ENCODE data around the gene THSD7A.

THSD7A gene

GRCh38 chr7:11702938-11703337, 129.1 kb downstream of the THSD7A start:
- DNase-seq: no peak

- no peak for DNase-seq
Measured at GRCh38 chr7:11701829-11702560, 130.0 kb downstream of the THSD7A start.

GRCh38 chr7:11699666-11700065, 132.3 kb downstream of the THSD7A start:
- DNase-seq: no peak

GRCh38 chr7:11698384-11698871, 133.6 kb downstream of the THSD7A start:
- no peak for DNase-seq

- DNase-seq: no peak
Measured at GRCh38 chr7:11690395-11690794, 141.6 kb downstream of the THSD7A start.

- DNase-seq: no peak
Measured at GRCh38 chr7:11689096-11689495, 142.9 kb downstream of the THSD7A start.

GRCh38 chr7:11681461-11681860, 150.5 kb downstream of the THSD7A start:
- no peak for DNase-seq

- no peak for DNase-seq
Measured at GRCh38 chr7:11675163-11675562, 156.8 kb downstream of the THSD7A start.

GRCh38 chr7:11668727-11669126, 163.3 kb downstream of the THSD7A start:
- DNase-seq: no peak

- DNase-seq: no peak
Measured at GRCh38 chr7:11667810-11668185, 164.2 kb downstream of the THSD7A start.

GRCh38 chr7:11667071-11667809, 164.8 kb downstream of the THSD7A start:
- no peak for DNase-seq

GRCh38 chr7:11665357-11665756, 166.6 kb downstream of the THSD7A start:
- DNase-seq: no peak

GRCh38 chr7:11655642-11656041, 176.4 kb downstream of the THSD7A start:
- DNase-seq: no peak

GRCh38 chr7:11655163-11655562, 176.8 kb downstream of the THSD7A start:
- DNase-seq: no peak

GRCh38 chr7:11650500-11650899, 181.5 kb downstream of the THSD7A start:
- DNase-seq: no peak

GRCh38 chr7:11650030-11650429, 182.0 kb downstream of the THSD7A start:
- DNase-seq: no peak

GRCh38 chr7:11648980-11649379, 183.0 kb downstream of the THSD7A start:
- no peak for DNase-seq

GRCh38 chr7:11648101-11648500, 183.9 kb downstream of the THSD7A start:
- DNase-seq: no peak

GRCh38 chr7:11642841-11643240, 189.2 kb downstream of the THSD7A start:
- DNase-seq: no peak

- no peak for DNase-seq
Measured at GRCh38 chr7:11642276-11642675, 189.7 kb downstream of the THSD7A start.

GRCh38 chr7:11638011-11638774, 193.8 kb downstream of the THSD7A start:
- DNase-seq: no peak

GRCh38 chr7:11636274-11636673, 195.7 kb downstream of the THSD7A start:
- no peak for DNase-seq

- no peak for DNase-seq
Measured at GRCh38 chr7:11633310-11633709, 198.7 kb downstream of the THSD7A start.

- DNase-seq: no peak
Measured at GRCh38 chr7:11630355-11630754, 201.6 kb downstream of the THSD7A start.
